ENCODE measurements around the gene FOXP1.
"Not testable (repeated sequence)": the region's sequence is repeated elsewhere in the genome, so short reads cannot be mapped to it uniquely, and the experiment has no call there.

The FOXP1 gene

GRCh38 chr3:71339049-71339448 is 244.5 kb downstream of the FOXP1 start:
- Histone ChIP-seq H3K9me3 (ENCODE audit: control insufficient read depth in 2 of 2, low read length in 2 of 2) (no peaks in the 10 kb centered on the region), H3K27me3 (ENCODE audit: control insufficient read depth in 1 of 2, insufficient read depth in 2 of 2, low read length in 2 of 2) (no peaks in the 10 kb centered on the region), H3K4me1 (ENCODE audit: control insufficient read depth, insufficient read depth, low read length) (no peaks in the 10 kb centered on the region), H3K4me3 (ENCODE audit: low read length in 2 of 2) (no peak overlapping the region), H3K36me3 (ENCODE audit: control insufficient read depth in 2 of 2, insufficient read depth in 2 of 2, low read length in 2 of 2) (no peaks in the 10 kb centered on the region), H3K27ac (ENCODE audit: low read length) (no peak overlapping the region), H3K9ac (ENCODE audit: low read length in 2 of 2) (no peak overlapping the region)

GRCh38 chr3:71332813-71333212 is 250.7 kb downstream of the FOXP1 start:
- H3K9me3 ChIP-seq (ENCODE audit: control insufficient read depth in 2 of 2, low read length in 2 of 2) = no peaks in the 10 kb centered on the region
- peaks cover 4% of the 10 kb centered on the region for H3K4me1 ChIP-seq (ENCODE audit: control insufficient read depth, insufficient read depth, low read length)
- H3K36me3 ChIP-seq (ENCODE audit: control insufficient read depth in 2 of 2, insufficient read depth in 2 of 2, low read length in 2 of 2) = no peaks in the 10 kb centered on the region
- H3K27me3 ChIP-seq (ENCODE audit: control insufficient read depth in 1 of 2, insufficient read depth in 2 of 2, low read length in 2 of 2) = no peaks in the 10 kb centered on the region
- H3K9ac ChIP-seq (ENCODE audit: low read length in 2 of 2) = no peak overlapping the region
- no peak overlapping the region for H3K27ac ChIP-seq (ENCODE audit: low read length)
- H3K4me3 ChIP-seq (ENCODE audit: low read length in 2 of 2) = no peak overlapping the region

GRCh38 chr3:71330909-71331308 is 252.6 kb downstream of the FOXP1 start:
- no peaks in the 10 kb centered on the region for H3K27me3 ChIP-seq (ENCODE audit: control insufficient read depth in 1 of 2, insufficient read depth in 2 of 2, low read length in 2 of 2)

GRCh38 chr3:71330505-71330904 is 253.0 kb downstream of the FOXP1 start:
- H3K36me3 ChIP-seq (ENCODE audit: control insufficient read depth in 2 of 2, insufficient read depth in 2 of 2, low read length in 2 of 2) = no peaks in the 10 kb centered on the region
- H3K4me3 ChIP-seq (ENCODE audit: low read length in 2 of 2) = no peak overlapping the region
- no peak overlapping the region for H3K9ac ChIP-seq (ENCODE audit: low read length in 2 of 2)
- H3K4me1 ChIP-seq (ENCODE audit: control insufficient read depth, insufficient read depth, low read length) = peaks cover 4% of the 10 kb centered on the region
- no peak overlapping the region for H3K27ac ChIP-seq (ENCODE audit: low read length)
- H3K27me3 ChIP-seq (ENCODE audit: control insufficient read depth in 1 of 2, insufficient read depth in 2 of 2, low read length in 2 of 2) = no peaks in the 10 kb centered on the region
- no peaks in the 10 kb centered on the region for H3K9me3 ChIP-seq (ENCODE audit: control insufficient read depth in 2 of 2, low read length in 2 of 2)

More at GRCh38 chr3:71330909-71331308, 252.6 kb downstream of the FOXP1 start:
- Histone ChIP-seq H3K4me3 (ENCODE audit: low read length in 2 of 2) (no peak overlapping the region), H3K36me3 (ENCODE audit: control insufficient read depth in 2 of 2, insufficient read depth in 2 of 2, low read length in 2 of 2) (no peaks in the 10 kb centered on the region), H3K27ac (ENCODE audit: low read length) (no peak overlapping the region), H3K9me3 (ENCODE audit: control insufficient read depth in 2 of 2, low read length in 2 of 2) (no peaks in the 10 kb centered on the region), H3K9ac (ENCODE audit: low read length in 2 of 2) (no peak overlapping the region), H3K4me1 (ENCODE audit: control insufficient read depth, insufficient read depth, low read length) (peaks cover 4% of the 10 kb centered on the region)

GRCh38 chr3:71329817-71330216 is 253.7 kb downstream of the FOXP1 start:
- H3K27me3 ChIP-seq (ENCODE audit: control insufficient read depth in 1 of 2, insufficient read depth in 2 of 2, low read length in 2 of 2) = no peaks in the 10 kb centered on the region
- H3K36me3 ChIP-seq (ENCODE audit: control insufficient read depth in 2 of 2, insufficient read depth in 2 of 2, low read length in 2 of 2) = no peaks in the 10 kb centered on the region
- no peak overlapping the region for H3K27ac ChIP-seq (ENCODE audit: low read length)
- no peak overlapping the region for H3K4me3 ChIP-seq (ENCODE audit: low read length in 2 of 2)
- H3K9ac ChIP-seq (ENCODE audit: low read length in 2 of 2) = no peak overlapping the region
- H3K4me1 ChIP-seq (ENCODE audit: control insufficient read depth, insufficient read depth, low read length) = peaks cover 4% of the 10 kb centered on the region
- no peaks in the 10 kb centered on the region for H3K9me3 ChIP-seq (ENCODE audit: control insufficient read depth in 2 of 2, low read length in 2 of 2)

- no peak overlapping the region for H3K4me3 ChIP-seq (ENCODE audit: low read length in 2 of 2)
- no peak overlapping the region for H3K27ac ChIP-seq (ENCODE audit: low read length)
- no peaks in the 10 kb centered on the region for H3K36me3 ChIP-seq (ENCODE audit: control insufficient read depth in 2 of 2, insufficient read depth in 2 of 2, low read length in 2 of 2)
- H3K9me3 ChIP-seq (ENCODE audit: control insufficient read depth in 2 of 2, low read length in 2 of 2) = no peaks in the 10 kb centered on the region
- H3K4me1 ChIP-seq (ENCODE audit: control insufficient read depth, insufficient read depth, low read length) = peaks cover 4% of the 10 kb centered on the region
- H3K27me3 ChIP-seq (ENCODE audit: control insufficient read depth in 1 of 2, insufficient read depth in 2 of 2, low read length in 2 of 2) = no peaks in the 10 kb centered on the region
- no peak overlapping the region for H3K9ac ChIP-seq (ENCODE audit: low read length in 2 of 2)
These were observed 254.6 kb downstream of the FOXP1 start for GRCh38 chr3:71328926-71329325.

GRCh38 chr3:71327936-71328335 is 255.6 kb downstream of the FOXP1 start:
- Histone ChIP-seq H3K9ac (ENCODE audit: low read length in 2 of 2) (no peak overlapping the region), H3K36me3 (ENCODE audit: control insufficient read depth in 2 of 2, insufficient read depth in 2 of 2, low read length in 2 of 2) (no peaks in the 10 kb centered on the region), H3K4me1 (ENCODE audit: control insufficient read depth, insufficient read depth, low read length) (peaks cover 4% of the 10 kb centered on the region), H3K27me3 (ENCODE audit: control insufficient read depth in 1 of 2, insufficient read depth in 2 of 2, low read length in 2 of 2) (no peaks in the 10 kb centered on the region), H3K4me3 (ENCODE audit: low read length in 2 of 2) (no peak overlapping the region), H3K9me3 (ENCODE audit: control insufficient read depth in 2 of 2, low read length in 2 of 2) (no peaks in the 10 kb centered on the region), H3K27ac (ENCODE audit: low read length) (no peak overlapping the region)

- Histone ChIP-seq H3K9ac (ENCODE audit: low read length in 2 of 2) (no peak overlapping the region), H3K9me3 (ENCODE audit: control insufficient read depth in 2 of 2, low read length in 2 of 2) (no peaks in the 10 kb centered on the region), H3K27me3 (ENCODE audit: control insufficient read depth in 1 of 2, insufficient read depth in 2 of 2, low read length in 2 of 2) (no peaks in the 10 kb centered on the region), H3K4me3 (ENCODE audit: low read length in 2 of 2) (no peak overlapping the region), H3K27ac (ENCODE audit: low read length) (no peak overlapping the region), H3K36me3 (ENCODE audit: control insufficient read depth in 2 of 2, insufficient read depth in 2 of 2, low read length in 2 of 2) (no peaks in the 10 kb centered on the region), H3K4me1 (ENCODE audit: control insufficient read depth, insufficient read depth, low read length) (no peaks in the 10 kb centered on the region)
These were observed 257.8 kb downstream of the FOXP1 start for GRCh38 chr3:71325715-71326114.

- H3K9me3 ChIP-seq (ENCODE audit: control insufficient read depth in 2 of 2, low read length in 2 of 2); H3K4me3 ChIP-seq (ENCODE audit: low read length in 2 of 2); H3K27me3 ChIP-seq (ENCODE audit: control insufficient read depth in 1 of 2, insufficient read depth in 2 of 2, low read length in 2 of 2): not testable (repeated sequence)
These were observed 259.3 kb downstream of the FOXP1 start for GRCh38 chr3:71324224-71324623.

GRCh38 chr3:71323558-71323957 is 260.0 kb downstream of the FOXP1 start:
- Histone ChIP-seq H3K9me3 (ENCODE audit: control insufficient read depth in 2 of 2, low read length in 2 of 2) (no peaks in the 10 kb centered on the region), H3K4me1 (ENCODE audit: control insufficient read depth, insufficient read depth, low read length) (no peaks in the 10 kb centered on the region), H3K27me3 (ENCODE audit: control insufficient read depth in 1 of 2, insufficient read depth in 2 of 2, low read length in 2 of 2) (no peaks in the 10 kb centered on the region), H3K9ac (ENCODE audit: low read length in 2 of 2) (no peak overlapping the region), H3K36me3 (ENCODE audit: control insufficient read depth in 2 of 2, insufficient read depth in 2 of 2, low read length in 2 of 2) (no peaks in the 10 kb centered on the region), H3K27ac (ENCODE audit: low read length) (no peak overlapping the region), H3K4me3 (ENCODE audit: low read length in 2 of 2) (no peak overlapping the region)

More at GRCh38 chr3:71324224-71324623, 259.3 kb downstream of the FOXP1 start:
- not testable (repeated sequence) for H3K27ac ChIP-seq (ENCODE audit: low read length); H3K36me3 ChIP-seq (ENCODE audit: control insufficient read depth in 2 of 2, insufficient read depth in 2 of 2, low read length in 2 of 2); H3K9ac ChIP-seq (ENCODE audit: low read length in 2 of 2); H3K4me1 ChIP-seq (ENCODE audit: control insufficient read depth, insufficient read depth, low read length)

GRCh38 chr3:71322154-71322553 is 261.4 kb downstream of the FOXP1 start:
- H3K27ac ChIP-seq (ENCODE audit: low read length) = no peak overlapping the region
- no peaks in the 10 kb centered on the region for H3K9me3 ChIP-seq (ENCODE audit: control insufficient read depth in 2 of 2, low read length in 2 of 2)
- H3K9ac ChIP-seq (ENCODE audit: low read length in 2 of 2) = no peak overlapping the region
- no peaks in the 10 kb centered on the region for H3K36me3 ChIP-seq (ENCODE audit: control insufficient read depth in 2 of 2, insufficient read depth in 2 of 2, low read length in 2 of 2)
- H3K4me1 ChIP-seq (ENCODE audit: control insufficient read depth, insufficient read depth, low read length) = no peaks in the 10 kb centered on the region
- no peaks in the 10 kb centered on the region for H3K27me3 ChIP-seq (ENCODE audit: control insufficient read depth in 1 of 2, insufficient read depth in 2 of 2, low read length in 2 of 2)
- H3K4me3 ChIP-seq (ENCODE audit: low read length in 2 of 2) = no peak overlapping the region

All from stomach smooth muscle (tissue), 2 donors.